NCI-H1092 treated with DMSO at 0.1 percent for 48 hours (cell line): ENCODE results near the gene NDOR1.
A peak's percentile ranks its signal among the peaks of the same experiment; 100 is the strongest.

ENCODE experiments used
- DNase-seq: peaks from one replicate; lab custom pipeline; 2025; lab: John Stamatoyannopoulos, UW

The NDOR1 gene

GRCh38 chr9:137198902-137199283, 6.6 kb upstream of the NDOR1 start:
- no peak for DNase-seq

DNA sequence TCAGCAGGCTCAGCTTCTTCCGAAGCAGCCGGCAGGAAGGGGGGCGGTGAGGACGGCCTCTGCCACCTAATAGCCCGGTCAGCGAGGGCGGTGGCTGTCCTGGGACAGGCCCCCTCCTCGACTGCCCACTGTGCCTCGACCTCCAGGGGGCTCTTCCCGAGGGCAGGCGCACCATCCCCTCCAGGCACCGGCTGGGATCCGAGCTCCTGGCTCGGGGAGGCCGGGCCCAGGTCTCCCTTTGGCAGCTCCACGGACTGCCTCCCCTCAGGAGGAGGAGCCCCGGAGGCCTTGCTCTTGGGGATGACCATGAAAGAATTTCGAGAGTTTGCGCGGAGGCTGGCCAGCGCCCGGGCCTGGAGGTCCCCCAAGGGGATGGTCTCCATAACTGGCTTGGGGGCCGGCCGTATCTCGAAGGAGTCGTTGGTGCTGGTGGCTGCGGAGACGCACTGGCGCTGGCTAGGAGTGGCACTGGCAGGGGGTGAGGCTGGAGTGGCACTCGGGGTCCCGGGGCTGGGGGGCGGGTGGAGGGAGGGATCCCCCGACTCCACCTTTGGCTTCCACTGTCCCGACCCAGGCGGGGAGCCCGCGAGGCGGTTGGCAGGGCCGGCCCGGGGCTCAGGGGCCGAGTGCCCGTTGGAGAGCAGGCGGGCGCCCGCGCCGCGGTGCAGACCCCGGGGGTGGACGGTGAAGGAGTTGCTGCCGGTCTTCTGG, 5.9 kb upstream of the NDOR1 start:
- no peak for DNase-seq

- DNase-seq = peak; percentile 99
Observed at GRCh38 chr9:137200311-137201204, 4.9 kb upstream of the NDOR1 start, which contains the start of gene TPRN. Gene TPRN (minus strand): TSS chr9:137200741. CDS start chr9:137200711, 30 bp downstream.

- no peak for DNase-seq
Observed at GRCh38 chr9:137201205-137201868, 4.2 kb upstream of the NDOR1 start.

DNA sequence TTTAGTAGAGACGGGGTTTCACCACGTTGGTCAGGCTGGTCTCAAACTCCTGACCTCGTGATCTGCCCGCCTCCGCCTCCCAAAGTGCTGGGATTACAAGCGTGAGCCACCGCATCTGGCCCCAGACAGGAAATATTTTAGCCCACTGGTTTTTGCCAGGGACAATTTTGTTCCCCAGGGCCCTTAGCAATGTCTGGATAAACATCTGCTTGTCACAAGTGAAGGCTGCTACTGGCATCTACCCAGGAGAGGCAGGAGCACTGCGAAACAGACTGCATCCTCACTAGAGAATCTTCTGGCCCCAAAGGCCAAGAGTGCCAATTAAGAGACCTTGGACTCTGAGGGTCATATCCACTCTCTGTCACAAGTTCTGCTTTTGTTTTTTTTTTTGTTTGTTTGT, 2.5 kb upstream of the NDOR1 start:
- no peak for DNase-seq

- no peak for DNase-seq
Observed at GRCh38 chr9:137204731-137205125, 772 bp upstream of the NDOR1 start.

DNA sequence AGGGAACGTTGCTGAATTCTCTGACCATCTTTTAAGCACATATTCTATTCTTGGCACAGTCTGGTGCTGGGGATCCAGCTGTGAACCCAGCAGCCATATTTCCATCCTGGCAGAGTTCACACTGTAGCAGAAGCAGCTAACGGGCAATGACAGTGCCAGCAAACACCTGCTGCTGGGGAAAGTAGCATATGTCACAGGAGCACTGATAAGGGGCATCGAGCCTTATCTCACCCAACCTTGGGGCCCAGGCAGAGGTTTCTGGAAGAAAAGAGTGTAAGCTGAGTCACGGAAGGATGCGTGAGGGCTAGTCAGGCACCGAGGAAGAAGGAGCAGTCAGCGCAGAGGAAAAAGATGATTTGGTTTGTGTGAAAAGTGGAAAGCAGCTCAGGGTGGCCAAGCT, 1.1 kb downstream of the NDOR1 start:
- DNase-seq = no peak

- DNase-seq = no peak
Observed at GRCh38 chr9:137211532-137211931, 6.0 kb downstream of the NDOR1 start.

DNA sequence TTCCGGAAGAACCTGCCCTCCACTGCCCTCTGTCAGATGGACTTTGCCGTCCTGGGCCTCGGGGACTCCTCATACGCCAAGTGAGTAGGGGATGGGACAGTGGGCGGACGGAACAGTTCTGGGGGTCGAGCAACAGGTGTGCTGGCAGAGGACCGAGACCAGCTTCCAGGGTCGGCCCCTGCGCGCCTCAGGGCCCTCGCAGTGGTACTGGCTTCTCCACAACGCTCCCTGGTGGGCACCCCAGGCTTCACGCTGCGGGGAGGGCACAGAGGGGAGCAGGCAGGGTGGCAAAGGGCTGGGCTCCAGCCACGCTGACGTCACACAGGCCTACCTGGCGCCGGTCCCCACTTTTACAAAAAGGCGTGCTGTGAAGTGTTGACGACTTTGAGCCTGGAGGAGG, 7.0 kb downstream of the NDOR1 start:
- no peak for DNase-seq

DNA sequence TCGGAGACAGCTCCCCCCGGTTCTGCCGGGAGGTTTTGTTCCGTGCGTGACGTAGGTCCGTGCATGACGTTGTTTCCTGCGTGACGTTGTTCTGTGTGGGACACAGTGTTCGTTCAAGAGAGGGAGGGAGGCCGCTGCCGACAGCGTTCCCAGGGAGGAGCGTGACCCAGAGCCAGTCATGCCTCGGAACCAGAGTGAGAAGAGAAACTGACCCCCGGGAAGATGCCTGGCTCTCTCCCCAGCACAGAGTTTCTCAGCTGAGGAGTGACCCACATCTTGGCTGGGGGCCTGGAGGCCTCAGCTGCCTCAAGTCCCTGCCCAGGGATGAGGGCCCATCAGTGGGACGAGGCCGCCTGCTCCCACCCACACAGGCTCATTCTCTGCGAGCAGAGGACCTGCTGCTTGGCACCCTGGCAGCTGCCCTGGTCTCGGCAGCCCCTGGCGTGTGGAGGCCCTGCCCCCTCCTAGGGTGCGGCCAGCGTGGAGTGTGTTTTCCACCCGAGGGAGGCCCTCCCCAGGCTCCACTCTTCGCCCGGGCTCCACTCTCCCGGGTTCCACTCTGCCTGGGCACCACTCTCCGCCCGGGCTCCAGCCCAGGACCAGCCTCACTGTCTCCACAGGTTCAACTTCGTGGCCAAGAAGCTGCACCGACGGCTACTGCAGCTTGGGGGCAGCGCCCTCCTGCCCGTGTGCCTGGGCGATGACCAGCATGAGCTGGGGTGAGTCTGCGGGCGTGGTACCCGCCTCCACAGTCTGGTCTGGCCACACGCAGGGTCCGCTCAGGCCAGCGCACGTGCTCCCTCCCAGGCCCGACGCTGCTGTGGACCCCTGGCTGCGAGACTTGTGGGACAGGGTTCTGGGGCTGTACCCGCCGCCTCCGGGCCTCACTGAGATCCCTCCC, 7.9 kb downstream of the NDOR1 start:
- no peak for DNase-seq

- DNase-seq = no peak
Observed at GRCh38 chr9:137214620-137215019, 9.1 kb downstream of the NDOR1 start.

GRCh38 chr9:137215196-137215986, 9.9 kb downstream of the NDOR1 start:
- DNase-seq = no peak

DNA sequence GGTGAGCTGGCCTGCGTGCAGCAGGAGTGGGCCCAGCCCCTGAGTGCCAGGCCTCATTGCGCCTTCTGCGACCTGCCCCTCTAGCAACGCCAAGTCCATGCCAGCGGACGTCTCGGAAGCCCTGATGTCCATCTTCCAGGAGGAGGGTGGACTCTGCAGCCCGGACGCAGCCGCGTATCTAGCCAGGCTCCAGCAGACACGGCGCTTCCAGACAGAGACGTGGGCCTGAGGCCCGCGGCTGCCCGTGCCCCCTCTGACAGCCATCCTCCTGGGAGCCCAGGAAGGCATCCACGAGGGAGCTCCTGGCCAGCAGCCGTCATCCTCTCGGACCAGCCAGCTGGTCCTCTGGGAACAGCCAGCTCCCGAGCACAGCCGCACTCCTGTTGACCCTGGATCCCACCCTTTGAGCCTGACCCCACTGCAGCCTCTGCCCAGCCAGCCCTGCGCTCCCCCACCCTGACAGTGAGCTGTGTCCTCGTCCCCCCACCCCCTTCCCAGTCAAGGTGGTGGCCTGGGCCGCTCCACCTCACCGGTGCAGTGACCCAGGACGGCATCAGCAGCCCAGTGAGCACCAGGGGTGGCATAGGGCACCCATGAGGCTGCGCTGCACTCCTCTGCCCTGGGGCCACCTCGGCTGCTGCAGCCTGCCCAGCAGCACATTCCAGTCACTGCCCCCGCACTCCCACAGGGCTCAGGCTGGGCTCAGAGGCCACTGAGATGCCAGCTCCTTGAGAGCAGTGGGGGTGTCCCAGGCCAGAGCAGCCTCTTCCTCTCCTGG, 10.9 kb downstream of the NDOR1 start:
- no peak for DNase-seq

DNA sequence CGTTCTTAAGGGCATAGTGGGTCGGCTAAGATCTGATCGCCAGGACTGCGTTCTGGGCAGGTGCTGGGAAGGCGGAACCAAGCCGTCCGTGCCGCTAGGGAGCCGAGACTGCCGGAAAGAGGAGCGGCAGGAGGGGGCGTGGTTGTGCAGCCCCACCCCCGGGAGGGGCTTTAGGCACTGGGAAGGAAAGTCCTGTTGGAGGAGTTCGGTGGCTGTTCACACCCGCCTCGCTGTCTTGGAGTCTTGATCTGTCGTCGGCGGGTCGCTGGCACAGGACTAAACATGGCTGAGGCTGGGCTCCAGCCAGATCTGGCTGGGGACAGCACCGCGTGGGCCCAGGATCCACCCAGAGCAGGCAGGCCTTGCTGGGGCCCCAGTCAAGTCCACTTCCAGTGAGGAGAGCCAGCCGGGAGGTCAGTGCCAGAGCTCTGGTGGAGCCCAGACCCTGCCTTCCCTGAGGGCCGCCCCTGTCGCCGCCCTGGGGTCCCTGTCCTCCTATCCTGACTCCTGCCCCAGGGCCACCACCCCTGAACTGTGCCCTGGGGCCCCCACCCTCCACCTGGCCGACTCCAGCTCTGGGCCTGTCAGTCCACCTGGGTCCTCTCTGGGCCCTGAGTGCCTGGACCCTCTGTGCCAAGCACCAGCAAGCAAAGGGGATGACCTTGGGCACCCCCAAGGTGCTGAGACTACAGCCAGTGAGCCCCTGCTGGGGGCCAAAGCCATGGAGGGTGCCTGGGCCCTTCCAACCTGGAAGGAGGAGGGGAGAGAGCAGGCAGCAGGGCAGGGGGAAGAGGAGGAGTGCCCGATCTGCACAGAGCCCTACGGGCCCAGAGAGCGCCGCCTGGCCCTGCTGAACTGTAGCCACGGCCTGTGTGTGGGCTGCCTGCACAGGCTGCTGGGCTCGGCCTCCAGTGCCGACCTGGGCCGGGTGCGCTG, 12.0 kb downstream of the NDOR1 start:
- DNase-seq = no peak

- DNase-seq = no peak
Observed at GRCh38 chr9:137218212-137218753, 12.8 kb downstream of the NDOR1 start.

GRCh38 chr9:137218754-137219271, 13.3 kb downstream of the NDOR1 start:
- DNase-seq = no peak

DNA sequence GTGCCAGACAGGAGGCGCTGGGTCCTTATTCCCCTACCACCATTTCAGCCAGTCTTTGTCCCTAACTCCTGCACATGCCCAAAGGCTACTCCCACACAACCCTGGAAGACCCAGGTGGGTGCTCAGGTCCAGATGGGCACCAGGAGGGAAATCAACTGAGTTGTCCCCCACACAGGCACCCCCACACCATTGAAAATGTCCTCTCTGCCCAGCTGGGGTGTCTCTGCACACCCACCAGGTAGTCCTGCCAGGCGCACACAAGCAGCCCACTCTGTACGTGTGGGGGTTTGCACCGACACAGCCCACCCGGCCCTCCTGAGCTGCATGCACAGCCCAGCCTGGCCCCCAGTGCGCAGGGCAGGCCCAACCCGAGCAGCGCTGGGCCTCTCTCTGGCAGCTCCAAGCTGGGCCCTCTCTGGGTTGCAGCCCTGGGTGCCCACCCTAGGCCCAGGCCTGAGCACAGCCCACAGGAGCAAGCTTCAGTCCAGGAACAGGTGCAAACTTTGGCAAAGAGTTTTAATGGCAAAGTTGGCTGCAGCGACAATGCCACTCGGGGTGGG, 14.3 kb downstream of the NDOR1 start:
- no peak for DNase-seq
